BLaER1 (cell line): ENCODE results near the gene NUCKS1.

ENCODE experiments used
- H3K27ac ChIP-seq: shearing (Covaris generic); formaldehyde crosslinking; 2 replicates; pipeline ENCODE4 v1.8.1; 2022
- H3K27me3 ChIP-seq: shearing (Covaris generic); formaldehyde crosslinking; 2 replicates; pipeline ENCODE4 v1.8.1; 2022
- H3K36me3 ChIP-seq: shearing (Covaris generic); formaldehyde crosslinking; 2 replicates; pipeline ENCODE4 v1.8.1; 2022
- H3K4me1 ChIP-seq: shearing (Covaris generic); formaldehyde crosslinking; 2 replicates; pipeline ENCODE4 v1.8.1; 2022
- H3K4me2 ChIP-seq: shearing (Covaris generic); formaldehyde crosslinking; 2 replicates; pipeline ENCODE4 v1.8.1; 2022
- H3K4me3 ChIP-seq: shearing (Covaris generic); formaldehyde crosslinking; 2 replicates; pipeline ENCODE4 v1.8.1; 2022
- H3K9ac ChIP-seq: shearing (Covaris generic); formaldehyde crosslinking; 2 replicates; pipeline ENCODE4 v1.8.1; 2022
- H3K9me3 ChIP-seq: shearing (Covaris generic); formaldehyde crosslinking; 2 replicates; pipeline ENCODE4 v1.8.1; 2022
- H4K20me1 ChIP-seq: shearing (Covaris generic); formaldehyde crosslinking; 2 replicates; pipeline ENCODE4 v1.8.1; 2022
- Cebpa-rat ChIP-seq: shearing (Covaris generic); IDR thresholded peaks from 2 replicates; pipeline ENCODE4 v1.8.1; 2022

NUCKS1 gene

GRCh38 chr1:205666372-205667166, 83.4 kb downstream of the NUCKS1 start:
- Histone ChIP-seq H3K27ac (0 out of 2 replicates have a peak overlapping the region, but pooled peaks have one; percentile 74), H3K4me3 (no peak overlapping the region), H4K20me1 (no peaks in the 10 kb centered on the region), H3K9ac (no peak overlapping the region; the same call in 1 of the 2 replicates), H3K9me3 (no peaks in the 10 kb centered on the region), H3K36me3 (peaks cover 9% of the 10 kb centered on the region; the same call in 1 of the 2 replicates), H3K27me3 (no peaks in the 10 kb centered on the region), H3K4me1 (peaks cover 97% of the 10 kb centered on the region), H3K4me2 (peak overlapping the region; percentile 81)
- TF ChIP-seq Cebpa-rat = no peak

GRCh38 chr1:205665201-205666045, 84.6 kb downstream of the NUCKS1 start:
- Histone ChIP-seq H3K36me3 (peaks cover 9% of the 10 kb centered on the region; the same call in 1 of the 2 replicates), H3K4me1 (peaks cover 94% of the 10 kb centered on the region), H4K20me1 (no peaks in the 10 kb centered on the region), H3K27me3 (no peaks in the 10 kb centered on the region), H3K27ac (peak overlapping the region; percentile 74), H3K4me2 (peak overlapping the region; percentile 81), H3K9me3 (no peaks in the 10 kb centered on the region), H3K4me3 (no peak overlapping the region), H3K9ac (peak overlapping the region; percentile 56)
- TF ChIP-seq Cebpa-rat = no peak

- H3K27me3 ChIP-seq = no peaks in the 10 kb centered on the region
- peak overlapping the region; percentile 74 for H3K27ac ChIP-seq
- peak overlapping the region; percentile 81 for H3K4me2 ChIP-seq
- TF ChIP-seq Cebpa-rat = no peak
- no peaks in the 10 kb centered on the region for H3K9me3 ChIP-seq
- H3K4me3 ChIP-seq = no peak overlapping the region
- H3K4me1 ChIP-seq = peaks cover 94% of the 10 kb centered on the region
- no peaks in the 10 kb centered on the region for H4K20me1 ChIP-seq
- H3K9ac ChIP-seq = peak overlapping the region; percentile 56
- peaks cover 9% of the 10 kb centered on the region; the same call in 1 of the 2 replicates for H3K36me3 ChIP-seq
These were observed 85.5 kb downstream of the NUCKS1 start for GRCh38 chr1:205664399-205665017.

- Histone ChIP-seq H3K4me3 (no peak overlapping the region), H3K4me1 (peaks cover 93% of the 10 kb centered on the region), H3K36me3 (peaks cover 9% of the 10 kb centered on the region; the same call in 1 of the 2 replicates), H3K9ac (no peak overlapping the region), H3K27ac (0 out of 2 replicates have a peak overlapping the region, but pooled peaks have one; percentile 40), H3K4me2 (peak overlapping the region; percentile 81), H4K20me1 (no peaks in the 10 kb centered on the region), H3K27me3 (no peaks in the 10 kb centered on the region), H3K9me3 (no peaks in the 10 kb centered on the region)
- no peak for TF ChIP-seq Cebpa-rat
These were observed 86.6 kb downstream of the NUCKS1 start for GRCh38 chr1:205663286-205663936.
